KOPT-K1 (cell line): ENCODE results near the gene SPART.

Source experiments
- H3K27ac ChIP-seq: fragments of 200-600 bp; sonication (generic); 2 replicates; pipeline ENCODE4 v1.5.1; 2016; ENCODE audit warnings: antibody characterized with exemption, mild to moderate bottlenecking, low read depth, low read length; ENCODE audit not compliant: poor library complexity, severe bottlenecking
- H3K36me3 ChIP-seq: fragments of 200-600 bp; sonication (generic); 2 replicates; pipeline ENCODE4 v1.5.1; 2017; ENCODE audit warnings: antibody characterized with exemption, mild to moderate bottlenecking, low read length, moderate library complexity; ENCODE audit not compliant: insufficient read depth
- H3K9me3 ChIP-seq: fragments of 200-600 bp; sonication (generic); 2 replicates; pipeline ENCODE4 v1.5.1; 2017; ENCODE audit warnings: antibody characterized with exemption, low read length, mild to moderate bottlenecking; ENCODE audit not compliant: insufficient read depth, poor library complexity, severe bottlenecking

Gene SPART

DNA sequence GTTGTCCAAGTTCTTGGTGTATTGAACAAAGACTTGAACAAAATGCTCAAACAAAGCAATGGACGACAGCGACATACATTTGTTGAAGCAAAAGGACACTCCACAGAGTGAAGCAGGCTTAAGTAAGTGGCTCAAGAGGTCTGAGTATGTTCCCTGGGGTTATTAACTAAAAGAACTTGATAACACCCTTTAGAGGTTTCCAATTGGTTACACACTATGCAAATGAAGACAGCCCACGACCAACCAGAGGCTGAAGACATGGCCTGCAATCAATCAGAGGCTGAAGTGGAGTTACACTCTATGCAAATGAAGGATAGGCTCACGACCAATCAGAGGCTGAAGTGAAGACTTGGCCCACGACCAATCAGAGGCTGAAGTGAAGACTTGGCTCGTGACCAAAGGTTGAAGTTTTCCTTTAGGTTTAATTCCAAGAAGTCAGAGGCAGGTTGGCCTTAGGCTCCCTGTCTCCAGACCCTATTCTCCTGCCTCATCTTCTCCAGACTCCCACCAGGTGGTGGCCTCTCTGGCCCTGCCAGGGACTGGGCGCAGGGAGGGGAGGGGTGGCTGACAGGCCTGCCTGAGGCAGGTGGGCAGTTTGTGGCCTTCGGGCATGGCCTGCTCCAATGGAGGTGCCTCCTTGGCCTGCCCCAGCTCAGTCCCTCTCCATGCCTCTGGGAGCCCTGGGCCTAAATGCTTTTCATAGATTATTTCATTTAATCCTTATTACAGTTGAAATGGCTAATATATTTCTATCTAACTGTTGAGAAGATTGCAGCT, 86.6 kb downstream of the SPART start:
- Histone ChIP-seq H3K9me3 (peaks cover 4% of the 10 kb centered on the region), H3K27ac (no peak overlapping the region), H3K36me3 (no peaks in the 10 kb centered on the region)

DNA sequence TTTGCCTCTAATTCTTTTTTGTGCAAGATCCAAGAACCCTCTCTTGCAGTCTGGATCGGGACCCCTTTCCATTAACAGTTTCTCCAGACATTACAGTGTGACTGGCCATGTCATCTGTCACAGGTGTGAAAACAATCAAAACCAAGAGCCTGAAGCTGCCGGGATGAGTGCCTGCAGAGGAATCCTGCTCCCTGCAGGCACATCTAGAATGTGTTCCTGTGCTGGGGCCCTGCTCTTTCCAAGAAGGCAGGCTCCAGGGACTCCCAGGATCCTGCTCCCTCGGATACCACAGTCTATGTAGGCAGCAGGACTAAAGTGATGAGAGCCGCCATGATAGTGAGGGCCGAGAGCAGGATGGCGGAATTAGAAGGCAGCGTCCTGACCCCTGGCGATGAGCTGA, 87.4 kb downstream of the SPART start:
- peaks cover 4% of the 10 kb centered on the region for H3K9me3 ChIP-seq
- no peaks in the 10 kb centered on the region for H3K36me3 ChIP-seq
- H3K27ac ChIP-seq = no peak overlapping the region
